Measurements from ENCODE around the gene JAKMIP1.

- TF ChIP-seq CTCF (IDR thresholded peaks at IDR 0.05) (no peak), POLR2AphosphoS5 (IDR thresholded peaks at IDR 0.05) (no peak)
Measured at GRCh38 chr4:6017800-6018199, 182.5 kb downstream of the JAKMIP1 start.

Data from breast epithelium (tissue), 3 donors.